OCI-LY1 (cell line): ENCODE measurements around the gene EVL.

Source experiments
- H2AFZ ChIP-seq: fragments of 200-600 bp; sonication (generic), shearing (Covaris generic); 2 replicates; pipeline ENCODE4 v1.6.0; 2014; ENCODE audit warnings: antibody characterized with exemption, mild to moderate bottlenecking, low read length
- H3F3A ChIP-seq: fragments of 200-600 bp; sonication (generic), shearing (Covaris generic); 2 replicates; pipeline ENCODE4 v1.6.0; 2014; ENCODE audit warnings: mild to moderate bottlenecking, antibody characterized with exemption, low read length, moderate library complexity; ENCODE audit not compliant: insufficient read depth
- H3K27ac ChIP-seq: fragments of 200-600 bp; sonication (generic); 2 replicates; pipeline ENCODE4 v1.5.1; 2014; ENCODE audit warnings: low read length, mixed run types, mild to moderate bottlenecking, low read depth; ENCODE audit not compliant: poor library complexity, severe bottlenecking
- H3K27me3 ChIP-seq: fragments of 200-600 bp; sonication (generic); 2 replicates; pipeline ENCODE4 v1.6.0; 2014; ENCODE audit warnings: antibody characterized with exemption, mild to moderate bottlenecking, low read length, moderate library complexity; ENCODE audit not compliant: insufficient read depth
- H3K36me3 ChIP-seq: fragments of 200-600 bp; sonication (generic); 2 replicates; pipeline ENCODE4 v1.6.1; 2014; ENCODE audit warnings: mild to moderate bottlenecking, antibody characterized with exemption, low read length, moderate library complexity, mixed read lengths; ENCODE audit not compliant: insufficient read depth
- H3K4me1 ChIP-seq: fragments of 200-600 bp; sonication (generic); 2 replicates; pipeline ENCODE4 v1.5.1; 2014; ENCODE audit warnings: mild to moderate bottlenecking, low read length, moderate library complexity; ENCODE audit not compliant: insufficient read depth, severe bottlenecking
- H3K4me2 ChIP-seq: fragments of 200-600 bp; sonication (generic), shearing (Covaris generic); 2 replicates; pipeline ENCODE4 v1.6.1; 2014; ENCODE audit warnings: low read length
- H3K4me3 ChIP-seq: fragments of 200-600 bp; sonication (generic); 2 replicates; pipeline ENCODE4 v1.5.1; 2014; ENCODE audit warnings: low read length, low read depth, mild to moderate bottlenecking, mixed read lengths; ENCODE audit not compliant: poor library complexity, severe bottlenecking
- H3K79me2 ChIP-seq: fragments of 200-600 bp; shearing (Covaris generic); 2 replicates; pipeline ENCODE4 v1.6.1; 2016; ENCODE audit warnings: mixed run types, low read length, mixed read lengths; ENCODE audit not compliant: insufficient read depth
- H3K9ac ChIP-seq: fragments of 200-600 bp; sonication (generic), shearing (Covaris generic); 2 replicates; pipeline ENCODE4 v1.6.1; 2014; ENCODE audit warnings: mild to moderate bottlenecking, low read length, mixed read lengths
- H3K9me2 ChIP-seq: fragments of 200-600 bp; sonication (generic), shearing (Covaris generic); 2 replicates; pipeline ENCODE4 v1.6.1; 2014; ENCODE audit warnings: low read depth, mild to moderate bottlenecking, low read length, mixed read lengths
- H3K9me3 ChIP-seq: fragments of 200-600 bp; shearing (Covaris generic); 2 replicates; pipeline ENCODE4 v1.6.1; 2014; ENCODE audit warnings: low read length, mixed read lengths
- H4K20me1 ChIP-seq: fragments of 200-600 bp; sonication (generic), shearing (Covaris generic); 2 replicates; pipeline ENCODE4 v1.6.0; 2016; ENCODE audit warnings: mild to moderate bottlenecking, low read length; ENCODE audit not compliant: insufficient read depth
- EZH2 ChIP-seq: fragments of 200-600 bp; sonication (generic), shearing (Covaris generic); IDR thresholded peaks from 2 replicates; pipeline ENCODE4 v1.8.0; 2017; ENCODE audit warnings: borderline replicate concordance, mixed run types, mild to moderate bottlenecking, antibody characterized with exemption, low read length, moderate library complexity, mixed read lengths
- TF ChIP-seq, protein P1 (sequence below): fragments of 200-600 bp; sonication (generic), shearing (Covaris generic); IDR thresholded peaks from 2 replicates; pipeline ENCODE4 v1.5.1; 2017; ENCODE audit warnings: mild to moderate bottlenecking, antibody characterized with exemption, low read length, moderate library complexity, mixed read lengths

Gene EVL

DNA sequence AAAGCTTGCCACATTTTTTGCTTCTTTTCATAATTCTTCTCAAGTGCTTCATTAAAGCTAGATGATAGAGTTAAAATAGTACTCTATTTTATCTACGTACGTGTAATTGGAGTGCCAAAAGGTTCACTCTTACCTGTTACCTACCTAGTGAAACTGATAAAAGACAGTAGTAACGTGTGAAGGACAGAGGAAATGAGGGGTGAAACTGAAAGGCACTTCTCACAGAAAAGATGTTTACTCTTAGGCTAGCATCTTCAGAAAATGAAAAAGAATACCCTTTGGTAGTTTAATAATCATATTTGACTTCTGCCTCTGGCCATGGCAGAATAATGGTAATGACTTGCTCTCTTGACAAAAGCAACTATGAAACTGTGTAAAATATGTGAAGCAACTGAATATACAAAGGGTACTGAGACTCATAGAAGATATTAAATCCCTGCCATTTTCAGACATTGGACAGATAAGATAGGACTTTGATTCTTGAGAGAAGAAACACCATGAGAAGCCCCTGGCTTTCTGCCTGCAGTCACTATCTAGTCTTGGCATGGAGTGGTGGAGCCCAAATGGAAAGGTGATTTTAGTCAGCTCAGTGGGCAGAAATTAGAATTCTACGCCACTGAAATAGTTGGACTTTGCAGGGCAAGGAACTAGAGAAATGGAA, 6.3 kb upstream of the EVL start:
- Histone ChIP-seq H3K9me3 (no peaks in the 10 kb centered on the region), H3K4me3 (no peak overlapping the region), H2AFZ (no peak overlapping the region), H3F3A (no peaks in the 10 kb centered on the region), H3K4me1 (no peaks in the 10 kb centered on the region), H3K79me2 (no peaks in the 10 kb centered on the region), H3K27me3 (no peaks in the 10 kb centered on the region), H3K27ac (no peak overlapping the region), H3K36me3 (no peaks in the 10 kb centered on the region), H3K4me2 (no peak overlapping the region), H3K9ac (no peak overlapping the region), H4K20me1 (no peaks in the 10 kb centered on the region), H3K9me2 (no peaks in the 10 kb centered on the region)
- TF ChIP-seq, protein P1, sequence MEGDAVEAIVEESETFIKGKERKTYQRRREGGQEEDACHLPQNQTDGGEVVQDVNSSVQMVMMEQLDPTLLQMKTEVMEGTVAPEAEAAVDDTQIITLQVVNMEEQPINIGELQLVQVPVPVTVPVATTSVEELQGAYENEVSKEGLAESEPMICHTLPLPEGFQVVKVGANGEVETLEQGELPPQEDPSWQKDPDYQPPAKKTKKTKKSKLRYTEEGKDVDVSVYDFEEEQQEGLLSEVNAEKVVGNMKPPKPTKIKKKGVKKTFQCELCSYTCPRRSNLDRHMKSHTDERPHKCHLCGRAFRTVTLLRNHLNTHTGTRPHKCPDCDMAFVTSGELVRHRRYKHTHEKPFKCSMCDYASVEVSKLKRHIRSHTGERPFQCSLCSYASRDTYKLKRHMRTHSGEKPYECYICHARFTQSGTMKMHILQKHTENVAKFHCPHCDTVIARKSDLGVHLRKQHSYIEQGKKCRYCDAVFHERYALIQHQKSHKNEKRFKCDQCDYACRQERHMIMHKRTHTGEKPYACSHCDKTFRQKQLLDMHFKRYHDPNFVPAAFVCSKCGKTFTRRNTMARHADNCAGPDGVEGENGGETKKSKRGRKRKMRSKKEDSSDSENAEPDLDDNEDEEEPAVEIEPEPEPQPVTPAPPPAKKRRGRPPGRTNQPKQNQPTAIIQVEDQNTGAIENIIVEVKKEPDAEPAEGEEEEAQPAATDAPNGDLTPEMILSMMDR = no peak
- no peak for TF ChIP-seq EZH2

DNA sequence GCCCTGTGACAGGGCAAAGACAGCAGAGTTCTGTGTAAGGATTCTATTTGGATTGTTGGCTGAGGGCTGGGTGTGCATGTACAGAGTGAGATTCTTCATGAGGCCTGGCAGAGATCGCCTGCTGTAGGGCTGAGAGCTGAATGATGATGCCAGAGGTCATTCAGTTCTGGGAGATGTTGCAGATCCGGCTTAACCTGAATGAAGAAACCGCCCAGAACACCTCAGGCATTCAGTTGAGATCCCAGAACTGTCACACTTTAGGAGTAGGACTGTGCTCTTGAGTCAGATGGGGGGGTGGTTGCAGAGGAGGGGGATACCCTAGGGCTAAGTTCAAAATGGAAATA, 5.8 kb upstream of the EVL start:
- TF ChIP-seq EZH2 = no peak
- TF ChIP-seq, protein P1 = no peak
- no peaks in the 10 kb centered on the region for H4K20me1 ChIP-seq
- no peak overlapping the region for H3K9ac ChIP-seq
- H3K4me1 ChIP-seq = peaks cover 4% of the 10 kb centered on the region
- no peaks in the 10 kb centered on the region for H3K79me2 ChIP-seq
- H3K4me2 ChIP-seq = no peak overlapping the region
- no peak overlapping the region for H3K27ac ChIP-seq
- no peak overlapping the region for H2AFZ ChIP-seq
- H3K4me3 ChIP-seq = no peak overlapping the region
- no peaks in the 10 kb centered on the region for H3K9me2 ChIP-seq
- no peaks in the 10 kb centered on the region for H3K9me3 ChIP-seq
- no peaks in the 10 kb centered on the region for H3K27me3 ChIP-seq
- H3K36me3 ChIP-seq = no peaks in the 10 kb centered on the region
- no peaks in the 10 kb centered on the region for H3F3A ChIP-seq

DNA sequence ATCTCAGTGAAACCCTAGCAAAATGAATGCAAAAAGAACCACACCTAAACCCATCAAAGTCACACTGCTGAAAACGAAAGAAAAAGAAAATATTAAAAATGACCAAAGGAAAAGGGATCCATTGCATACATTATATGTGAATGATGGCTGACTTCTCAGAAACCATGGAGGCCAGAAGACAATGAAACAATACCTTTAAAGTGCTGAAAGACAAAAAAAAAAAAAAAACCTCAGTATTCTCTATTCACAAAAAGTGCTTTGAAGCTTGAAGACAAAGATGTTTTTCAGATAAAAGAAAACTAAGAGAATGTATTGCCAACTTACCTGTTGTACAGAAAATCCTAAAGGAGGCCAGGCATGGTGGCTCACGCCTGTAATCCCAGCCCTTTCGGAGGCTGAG, 4.5 kb upstream of the EVL start:
- no peaks in the 10 kb centered on the region for H3K9me3 ChIP-seq
- H3K9ac ChIP-seq = no peak overlapping the region
- no peaks in the 10 kb centered on the region for H3K27me3 ChIP-seq
- H3K27ac ChIP-seq = no peak overlapping the region
- no peak overlapping the region for H3K4me3 ChIP-seq
- no peaks in the 10 kb centered on the region for H3K79me2 ChIP-seq
- no peaks in the 10 kb centered on the region for H3K9me2 ChIP-seq
- H4K20me1 ChIP-seq = no peaks in the 10 kb centered on the region
- H3K4me1 ChIP-seq = peaks cover 18% of the 10 kb centered on the region
- TF ChIP-seq EZH2 = no peak
- TF ChIP-seq, protein P1 = no peak
- H3F3A ChIP-seq = no peaks in the 10 kb centered on the region
- no peak overlapping the region for H2AFZ ChIP-seq
- no peak overlapping the region for H3K4me2 ChIP-seq
- no peaks in the 10 kb centered on the region for H3K36me3 ChIP-seq
